GM12801 (cell line): Measurements from ENCODE around the gene PDIA4.

Experiments used
- CTCF ChIP-seq: IDR thresholded peaks from one replicate; pipeline ENCODE4 v1.5.1; 2011; ENCODE audit warnings: control low read depth; ENCODE audit not compliant: insufficient read length; ENCODE audit errors: extremely low read depth

The PDIA4 gene

DNA sequence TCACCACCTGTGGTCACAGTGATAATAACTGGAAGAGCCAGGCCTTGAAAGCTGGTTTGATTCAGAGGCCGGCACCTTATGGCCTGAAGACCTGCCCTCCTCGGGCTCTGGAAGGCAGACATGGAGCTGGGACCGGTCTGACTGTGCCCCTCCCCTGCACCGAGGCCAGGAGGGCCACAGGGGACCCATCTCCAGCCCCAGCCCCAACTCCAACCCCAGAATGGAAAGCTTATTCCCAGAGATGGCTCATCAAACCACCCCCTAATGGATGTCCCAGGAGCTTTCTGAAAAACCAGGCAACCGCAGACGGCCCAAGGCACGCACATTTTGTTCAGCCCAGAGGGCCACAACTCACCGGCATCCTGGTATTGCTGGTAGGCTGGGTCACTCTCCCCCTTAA lies 16.8 kb downstream of the PDIA4 start:
- no peak for TF ChIP-seq CTCF

DNA sequence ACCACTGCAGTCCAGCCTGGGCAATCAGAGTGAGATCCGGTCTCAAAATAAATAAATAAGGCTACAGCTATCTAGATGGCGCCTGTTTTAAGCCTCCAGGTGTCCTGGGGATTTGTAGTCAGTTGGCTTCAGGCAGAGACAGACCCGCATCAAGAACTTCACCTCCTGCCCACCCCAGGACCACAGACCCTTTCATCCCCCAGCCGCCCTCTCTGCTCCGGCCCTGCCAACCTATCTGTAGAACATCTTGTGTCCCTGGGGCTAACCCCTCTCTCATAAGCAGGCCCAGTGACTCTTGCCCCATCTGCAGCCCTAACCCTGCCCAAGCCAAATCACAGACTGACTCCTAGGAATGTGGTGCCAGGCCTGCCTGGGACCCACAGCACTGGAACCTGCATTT lies 17.9 kb downstream of the PDIA4 start:
- TF ChIP-seq CTCF = no peak

- no peak for TF ChIP-seq CTCF
Measured at GRCh38 chr7:149009527-149009926, 18.8 kb downstream of the PDIA4 start.

- no peak for TF ChIP-seq CTCF
Measured at GRCh38 chr7:149007611-149008010, 20.7 kb downstream of the PDIA4 start.

GRCh38 chr7:149007146-149007545 lies 21.2 kb downstream of the PDIA4 start:
- TF ChIP-seq CTCF = no peak

DNA sequence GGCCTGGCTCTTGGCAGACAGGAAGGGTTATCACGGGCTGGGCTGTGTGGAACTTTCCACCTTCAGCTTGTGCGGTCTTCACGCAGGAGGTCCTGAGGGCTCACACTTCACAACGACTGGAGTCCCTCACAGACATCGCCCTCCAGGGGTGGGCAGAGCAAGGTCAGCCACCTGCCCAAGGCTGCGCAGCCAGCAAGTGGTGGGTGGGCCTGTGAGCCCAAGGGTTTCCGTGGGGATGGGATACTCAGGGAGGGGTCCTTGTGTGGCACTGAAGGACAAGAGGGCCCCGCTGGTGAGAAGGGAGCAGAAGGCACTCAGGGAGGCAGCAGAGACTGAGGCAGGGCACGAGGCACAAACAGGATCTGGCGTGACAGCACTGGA lies 22.0 kb downstream of the PDIA4 start:
- TF ChIP-seq CTCF = no peak

- no peak for TF ChIP-seq CTCF
Measured at GRCh38 chr7:149005427-149006344, 22.6 kb downstream of the PDIA4 start.
